Endometrial microvascular endothelial cells (primary cell): ENCODE measurements around the gene C15orf40. TPM values are rescaled to one million over a fixed set of nuclear protein-coding genes. Genes with fewer than 3 reads are reported as not detected.
"Not testable (repeated sequence)": the region's sequence is repeated elsewhere in the genome, so short reads cannot be mapped to it uniquely, and the experiment has no call there.

Experiments
- in situ Hi-C: cut with HindIII; loops from 2 replicates; pipeline ENCODE4 v1.10.0; 2017; ENCODE audit warnings: low sequenced_read_pairs, low pct_unique_long_range_greater_than_20kb; ENCODE audit errors: inconsistent ontology term
- total RNA-seq: library from RNA; depleted of rRNA; stranded (reverse); fragments of >200 nt; gene quantifications from one replicate; pipeline ENCODE4 v1.2.3, GENCODE V29; 2015; ENCODE audit errors: inconsistent ontology term

C15orf40 gene
- total RNA-seq, result 25.0 TPM

- in situ Hi-C loops, result loop anchor here (10.0 to 25.0 kb wide), 2 partner anchors 103 to 474 kb away; partner anchors contain the start of gene RPS17
Observed at GRCh38 chr15:83011271-83012075, at the start of gene C15orf40. TSS of gene C15orf40 (minus strand) at chr15:83011639. CDS start at chr15:83011607, 32 bp downstream.

DNA sequence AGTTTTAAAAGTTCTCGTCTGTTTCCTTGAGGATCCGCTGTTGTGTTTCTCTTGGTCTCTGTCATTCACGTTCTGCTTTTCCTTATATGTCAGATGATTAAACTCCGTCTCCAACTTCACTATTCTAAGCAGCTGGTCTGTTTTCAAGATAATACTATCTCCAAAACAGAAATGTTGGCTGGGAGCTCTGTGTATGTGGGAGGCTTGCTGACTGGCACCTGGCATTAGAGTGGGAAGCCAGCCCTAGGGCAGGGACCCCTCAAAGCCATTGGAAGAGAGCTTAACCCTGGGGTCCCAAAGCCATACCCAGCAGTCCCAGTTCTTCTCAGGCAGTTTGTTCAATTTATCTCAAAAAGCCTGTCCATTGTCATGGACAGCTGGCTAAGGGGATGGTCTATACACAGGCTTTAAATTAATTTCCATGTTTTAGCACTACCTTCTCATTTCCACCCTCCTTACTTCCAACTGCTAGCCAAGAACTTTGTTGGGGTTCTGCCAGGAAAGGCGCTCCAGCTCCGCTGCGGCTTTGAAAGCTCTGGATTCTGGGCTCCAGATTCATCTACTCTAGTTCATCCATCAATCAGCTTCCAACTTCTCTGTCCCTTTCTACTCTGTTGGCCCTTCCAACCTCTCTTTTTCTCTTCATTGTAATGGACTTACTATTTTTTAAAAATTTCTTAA is 46.4 kb upstream of the C15orf40 start:
- in situ Hi-C loops, result no loop called here

GRCh38 chr15:83057002-83057401 is 45.6 kb upstream of the C15orf40 start:
- in situ Hi-C loops, result no loop called here

GRCh38 chr15:83053151-83053550 is 41.7 kb upstream of the C15orf40 start:
- in situ Hi-C loops, result no loop called here

DNA sequence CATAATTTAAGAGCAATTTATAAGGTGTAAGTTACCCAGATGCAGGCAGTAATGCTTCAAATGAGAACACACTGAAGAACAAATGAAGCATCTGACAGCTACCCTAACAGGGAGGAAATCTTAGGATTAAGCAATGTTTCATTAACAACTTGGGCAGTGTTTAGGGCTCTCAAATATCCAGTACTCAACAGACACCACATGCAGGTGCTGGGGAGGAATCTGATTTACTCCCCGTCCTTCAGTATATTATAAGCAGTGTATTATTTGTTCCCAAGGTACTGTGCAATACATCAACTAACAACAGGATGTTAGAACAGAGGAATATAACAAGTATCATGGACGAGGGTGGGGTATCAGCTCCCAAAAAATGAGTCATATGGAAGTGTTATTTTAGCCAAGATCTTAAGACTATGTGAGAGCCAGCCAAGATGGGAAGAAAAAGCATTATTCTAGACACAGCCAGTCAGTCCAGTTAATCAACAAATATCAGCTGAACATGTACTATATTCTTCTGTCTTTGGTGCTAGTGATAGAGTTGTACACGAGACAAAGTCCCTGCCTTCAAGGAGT is 35.2 kb upstream of the C15orf40 start:
- in situ Hi-C loops, result no loop called here

DNA sequence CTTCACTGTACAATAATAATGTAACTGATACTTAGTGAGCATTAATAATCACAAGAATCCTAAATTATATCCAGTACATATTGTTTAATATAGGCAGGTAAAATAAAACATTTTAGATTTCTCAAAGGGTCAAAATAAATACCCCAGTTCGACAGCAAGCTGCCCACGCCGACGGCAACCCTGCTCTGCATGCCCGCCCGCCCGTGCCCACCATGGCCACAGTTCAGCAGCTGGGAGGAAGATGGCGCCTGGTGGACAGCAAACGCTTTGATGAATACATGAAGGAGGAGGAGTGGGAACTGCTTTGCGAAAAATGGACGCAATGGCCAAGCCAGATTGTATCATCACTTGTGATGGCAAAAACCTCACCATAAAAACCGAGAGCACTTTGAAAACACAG is 32.7 kb upstream of the C15orf40 start:
- in situ Hi-C loops, result no loop called here

DNA sequence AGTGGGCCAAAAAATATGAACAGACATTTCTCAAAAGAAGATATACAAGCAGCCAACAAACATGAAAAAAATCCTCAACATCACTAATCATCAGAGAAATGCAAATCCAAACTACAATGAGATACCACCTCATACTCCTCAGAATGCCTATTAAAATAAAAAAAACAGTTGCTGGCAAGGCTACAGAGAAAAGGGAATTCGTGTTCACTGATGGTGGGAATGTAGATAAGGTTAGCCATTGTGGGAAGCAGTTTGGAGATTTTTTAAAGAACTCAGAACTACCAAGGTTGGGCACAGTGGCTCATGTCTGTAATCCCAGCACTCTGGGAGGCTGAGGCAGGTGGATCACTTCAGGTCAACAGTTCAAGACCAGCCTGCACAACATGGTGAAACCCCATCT is 27.8 kb upstream of the C15orf40 start:
- in situ Hi-C loops, result no loop called here

- in situ Hi-C loops, result no loop called here
Observed at GRCh38 chr15:83036253-83036652, 24.8 kb upstream of the C15orf40 start.

DNA sequence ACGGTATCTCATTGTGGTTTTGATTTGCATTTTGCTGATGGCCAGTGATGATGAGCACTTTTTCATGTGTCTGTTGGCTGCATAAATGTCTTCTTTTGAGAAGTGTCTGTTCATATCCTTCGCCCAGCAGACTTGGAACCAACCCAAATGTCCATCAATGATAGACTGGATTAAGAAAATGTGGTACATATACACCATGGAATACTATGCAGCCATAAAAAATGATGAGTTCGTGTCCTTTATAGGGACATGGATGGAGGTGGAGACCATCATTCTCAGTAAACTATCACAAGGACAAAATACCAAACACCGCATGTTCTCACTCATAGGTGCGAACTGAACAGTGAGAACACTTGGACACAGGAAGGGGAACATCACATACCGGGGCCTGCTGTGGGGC is 19.8 kb upstream of the C15orf40 start:
- in situ Hi-C loops, result not testable (repeated sequence)

DNA sequence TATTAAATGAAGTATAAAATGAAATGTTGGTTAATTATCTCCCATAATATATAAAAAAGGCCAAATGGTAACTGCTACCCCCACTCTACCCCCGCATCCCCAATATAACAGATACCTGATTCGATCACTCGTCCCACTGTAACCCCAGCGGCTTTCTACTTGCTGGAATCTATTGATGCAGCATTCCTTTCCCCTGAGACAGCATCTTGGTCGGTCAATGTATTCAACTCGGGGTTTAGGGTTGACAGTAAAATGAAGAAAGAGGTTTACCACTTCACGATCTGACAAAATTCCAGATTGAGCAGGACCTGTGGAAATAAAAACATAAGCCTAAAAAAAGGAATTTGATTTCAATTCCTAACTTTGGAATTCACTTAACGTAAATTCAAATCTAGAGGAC is 18.6 kb upstream of the C15orf40 start:
- in situ Hi-C loops, result no loop called here

- in situ Hi-C loops, result loop anchor here (10.0 to 25.0 kb wide), 2 partner anchors 96 to 481 kb away; partner anchors contain the start of gene RPS17
Observed at GRCh38 chr15:83018436-83018835, 7.0 kb upstream of the C15orf40 start.

- in situ Hi-C loops, result loop anchor here (10.0 to 25.0 kb wide), 2 partner anchors 98 to 480 kb away; partner anchors contain the start of gene RPS17
Observed at GRCh38 chr15:83016906-83017305, 5.5 kb upstream of the C15orf40 start.

DNA sequence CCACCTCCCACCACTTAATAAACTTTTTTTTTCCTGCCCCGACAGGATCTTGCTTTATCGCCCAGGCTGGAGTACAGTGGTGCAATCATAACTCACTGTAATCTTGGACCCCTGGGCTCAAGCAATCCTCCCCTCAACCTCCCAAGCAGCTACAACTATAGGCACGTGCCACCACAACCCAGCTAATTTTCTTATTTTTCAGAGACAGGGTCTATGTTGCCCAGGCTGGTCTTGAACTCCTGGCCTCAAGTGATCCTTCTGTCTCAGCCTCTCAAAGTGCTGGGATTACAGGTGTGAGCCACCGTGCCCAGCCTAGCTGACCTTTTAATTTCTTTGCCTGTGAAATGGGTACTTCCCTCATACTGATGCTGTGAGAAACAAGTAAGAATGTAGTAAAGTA is 3.9 kb upstream of the C15orf40 start:
- in situ Hi-C loops, result loop anchor here (10.0 to 25.0 kb wide), 2 partner anchors 99 to 478 kb away; partner anchors contain the start of gene RPS17

DNA sequence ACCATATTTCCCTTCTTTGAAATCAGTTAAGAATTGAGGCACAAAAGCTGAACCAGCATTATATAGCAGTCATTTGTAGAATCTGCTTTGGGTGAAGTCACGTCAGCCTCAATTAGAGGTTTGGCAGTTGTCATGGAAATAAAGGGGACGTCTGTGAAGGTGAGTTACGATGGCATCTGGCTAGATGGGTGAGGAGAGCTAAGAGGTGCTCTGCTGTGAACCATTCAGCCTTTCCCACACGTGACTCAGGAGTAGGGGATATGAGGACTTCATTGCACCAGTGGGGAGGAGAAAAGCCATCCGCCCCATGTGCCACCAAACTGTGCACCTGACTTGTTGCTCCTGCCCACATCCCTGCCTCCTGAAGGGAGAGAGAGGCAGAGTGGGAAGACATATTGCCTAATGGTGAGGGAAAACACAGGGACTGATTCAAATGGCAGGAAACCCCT is 2.8 kb upstream of the C15orf40 start:
- in situ Hi-C loops, result loop anchor here (10.0 to 25.0 kb wide), 2 partner anchors 101 to 477 kb away; partner anchors contain the start of gene RPS17

- in situ Hi-C loops, result loop anchor here (10.0 to 25.0 kb wide), 2 partner anchors 102 to 475 kb away; partner anchors contain the start of gene RPS17
Observed at GRCh38 chr15:83012636-83013035, 1.2 kb upstream of the C15orf40 start.

DNA sequence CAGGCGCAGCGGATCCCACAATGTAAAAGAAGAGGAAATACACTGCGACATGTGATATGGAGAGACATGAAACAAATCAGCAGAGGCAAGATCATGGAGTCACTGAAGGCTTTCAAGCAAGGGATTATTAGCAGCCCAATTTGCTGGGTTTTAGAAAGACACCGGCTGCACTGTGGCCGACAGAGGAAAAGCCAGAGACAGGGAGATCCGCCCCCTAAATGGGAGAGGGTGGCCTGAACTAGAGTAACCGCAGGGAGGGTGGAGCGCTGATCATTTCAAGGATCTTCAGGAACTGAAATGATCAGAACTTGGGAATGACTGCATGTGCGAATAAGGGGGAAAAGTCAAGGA is 612 bp upstream of the C15orf40 start:
- in situ Hi-C loops, result loop anchor here (10.0 to 25.0 kb wide), 2 partner anchors 103 to 475 kb away; partner anchors contain the start of gene RPS17

DNA sequence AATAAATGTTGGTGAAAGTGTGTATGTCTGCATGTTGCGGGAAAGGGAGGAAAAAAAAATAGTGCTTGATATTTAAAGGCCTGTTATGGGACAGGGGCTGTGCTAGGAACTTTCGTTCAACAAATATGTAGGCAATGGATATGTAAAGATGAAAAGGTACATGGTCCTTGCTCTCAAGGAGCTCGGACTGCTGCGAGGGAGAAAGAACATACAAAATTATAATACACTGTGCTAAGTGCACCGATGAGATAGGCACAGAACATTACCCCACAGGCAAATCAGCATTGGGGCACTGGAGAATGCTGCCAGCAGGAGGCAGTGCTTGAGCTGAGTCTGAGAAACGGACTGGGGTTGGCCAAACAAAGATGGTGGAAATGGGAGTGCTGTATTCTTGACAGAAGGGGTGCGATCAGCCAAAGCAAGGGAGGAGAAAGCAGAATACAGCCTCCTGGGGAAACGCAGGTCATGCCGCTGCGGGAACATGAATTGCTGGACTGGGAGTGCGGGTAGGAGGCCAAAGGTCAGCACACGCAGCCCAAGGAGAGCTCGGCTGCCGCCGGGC is 649 bp downstream of the C15orf40 start:
- in situ Hi-C loops, result loop anchor here (10.0 to 25.0 kb wide), 2 partner anchors 104 to 473 kb away; partner anchors contain the start of gene RPS17

DNA sequence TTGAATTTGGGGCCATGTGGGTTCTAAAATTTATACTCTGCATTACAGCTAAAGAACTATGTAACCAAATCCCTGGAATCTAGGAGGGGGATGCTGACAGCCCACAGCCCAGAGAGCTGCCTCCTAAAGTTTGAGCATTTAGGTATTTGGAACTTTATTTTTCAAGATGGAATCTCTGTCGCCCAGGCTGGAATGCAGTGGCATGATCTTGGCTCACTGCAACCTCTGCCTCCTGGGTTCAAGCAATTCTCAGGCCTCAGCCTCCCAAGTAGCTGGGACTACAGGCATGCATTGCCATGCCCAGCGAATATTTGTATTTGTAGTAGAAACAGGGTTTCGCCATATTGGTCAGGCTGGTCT is 10.8 kb downstream of the C15orf40 start:
- in situ Hi-C loops, result loop anchor here (25.0 kb wide), 1 partner anchor 463 kb away; the partner anchor contains the start of gene RPS17
